ENCODE measurements around the gene ERCC8. TPM values are rescaled to one million over a fixed set of nuclear protein-coding genes. Genes with fewer than 3 reads are reported as not detected.

The ERCC8 gene
- total and polyA plus RNA-seq, 10 of the 15 experiments (the other 5 are each of a cell fraction or from before 2014, with no cell fraction given), result 10.4 to 31.2 (median 16.4) TPM

GRCh38 chr5:60944904-60945812, at the start of gene ERCC8, which contains the start of gene NDUFAF2 (continued):
- TF ChIP-seq, protein P1, sequence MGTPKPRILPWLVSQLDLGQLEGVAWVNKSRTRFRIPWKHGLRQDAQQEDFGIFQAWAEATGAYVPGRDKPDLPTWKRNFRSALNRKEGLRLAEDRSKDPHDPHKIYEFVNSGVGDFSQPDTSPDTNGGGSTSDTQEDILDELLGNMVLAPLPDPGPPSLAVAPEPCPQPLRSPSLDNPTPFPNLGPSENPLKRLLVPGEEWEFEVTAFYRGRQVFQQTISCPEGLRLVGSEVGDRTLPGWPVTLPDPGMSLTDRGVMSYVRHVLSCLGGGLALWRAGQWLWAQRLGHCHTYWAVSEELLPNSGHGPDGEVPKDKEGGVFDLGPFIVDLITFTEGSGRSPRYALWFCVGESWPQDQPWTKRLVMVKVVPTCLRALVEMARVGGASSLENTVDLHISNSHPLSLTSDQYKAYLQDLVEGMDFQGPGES (IDR thresholded peaks at IDR 0.05), result peak; percentile 70; the same call in 1 of the 2 replicates
- TF ChIP-seq TBL1XR1 (IDR thresholded peaks at IDR 0.05; ENCODE audit: low read depth, low read length) (no peak), GABPA (IDR thresholded peaks at IDR 0.05; ENCODE audit: low read depth) (no peak), RBBP5 (conservative IDR thresholded peaks at IDR 0.05) (no peak), E2F8 (IDR thresholded peaks at IDR 0.05; ENCODE audit: low read depth, partially characterized antibody) (no peak), POLR2AphosphoS5 (IDR thresholded peaks at IDR 0.05; ENCODE audit: low read length) (peak; percentile 78; the same call in 1 of the 2 replicates), HDGF (IDR thresholded peaks at IDR 0.05) (0 out of 2 replicates have a peak, but pooled peaks have one; percentile 57), ZNF622 (IDR thresholded peaks at IDR 0.05) (no peak), SMAD5 (IDR thresholded peaks at IDR 0.05; ENCODE audit: low read depth) (0 out of 2 replicates have a peak, but pooled peaks have one; percentile 55), RAD21 (IDR thresholded peaks at IDR 0.05; ENCODE audit: insufficient read depth, low read depth, low read length) (no peak), SMC3 (IDR thresholded peaks at IDR 0.05; ENCODE audit: borderline replicate concordance, low read length) (no peak), ZNF274 (IDR thresholded peaks at IDR 0.05; ENCODE audit: insufficient read depth, insufficient read length) (no peak), CHD1 (IDR thresholded peaks at IDR 0.05; ENCODE audit: low read depth, low read length) (no peak), MTA2 (IDR thresholded peaks at IDR 0.05; ENCODE audit: low read depth) (no peak), POLR2A (IDR thresholded peaks at IDR 0.05; ENCODE audit: low read depth, low read length) (peak; percentile 78), KLF5 (IDR thresholded peaks at IDR 0.05; ENCODE audit: partially characterized antibody) (peak; percentile 59), HSF1 (IDR thresholded peaks at IDR 0.05; ENCODE audit: low read depth, low read length) (no peak), ATF7 (IDR thresholded peaks at IDR 0.05; ENCODE audit: low read depth) (no peak), ZNF384 (IDR thresholded peaks at IDR 0.05; ENCODE audit: borderline replicate concordance, low read depth, low read length) (no peak)
- TF ChIP-seq, protein P2, sequence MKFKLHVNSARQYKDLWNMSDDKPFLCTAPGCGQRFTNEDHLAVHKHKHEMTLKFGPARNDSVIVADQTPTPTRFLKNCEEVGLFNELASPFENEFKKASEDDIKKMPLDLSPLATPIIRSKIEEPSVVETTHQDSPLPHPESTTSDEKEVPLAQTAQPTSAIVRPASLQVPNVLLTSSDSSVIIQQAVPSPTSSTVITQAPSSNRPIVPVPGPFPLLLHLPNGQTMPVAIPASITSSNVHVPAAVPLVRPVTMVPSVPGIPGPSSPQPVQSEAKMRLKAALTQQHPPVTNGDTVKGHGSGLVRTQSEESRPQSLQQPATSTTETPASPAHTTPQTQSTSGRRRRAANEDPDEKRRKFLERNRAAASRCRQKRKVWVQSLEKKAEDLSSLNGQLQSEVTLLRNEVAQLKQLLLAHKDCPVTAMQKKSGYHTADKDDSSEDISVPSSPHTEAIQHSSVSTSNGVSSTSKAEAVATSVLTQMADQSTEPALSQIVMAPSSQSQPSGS (IDR thresholded peaks at IDR 0.05; ENCODE audit: low read length), result no peak
- TF ChIP-seq, protein P3, sequence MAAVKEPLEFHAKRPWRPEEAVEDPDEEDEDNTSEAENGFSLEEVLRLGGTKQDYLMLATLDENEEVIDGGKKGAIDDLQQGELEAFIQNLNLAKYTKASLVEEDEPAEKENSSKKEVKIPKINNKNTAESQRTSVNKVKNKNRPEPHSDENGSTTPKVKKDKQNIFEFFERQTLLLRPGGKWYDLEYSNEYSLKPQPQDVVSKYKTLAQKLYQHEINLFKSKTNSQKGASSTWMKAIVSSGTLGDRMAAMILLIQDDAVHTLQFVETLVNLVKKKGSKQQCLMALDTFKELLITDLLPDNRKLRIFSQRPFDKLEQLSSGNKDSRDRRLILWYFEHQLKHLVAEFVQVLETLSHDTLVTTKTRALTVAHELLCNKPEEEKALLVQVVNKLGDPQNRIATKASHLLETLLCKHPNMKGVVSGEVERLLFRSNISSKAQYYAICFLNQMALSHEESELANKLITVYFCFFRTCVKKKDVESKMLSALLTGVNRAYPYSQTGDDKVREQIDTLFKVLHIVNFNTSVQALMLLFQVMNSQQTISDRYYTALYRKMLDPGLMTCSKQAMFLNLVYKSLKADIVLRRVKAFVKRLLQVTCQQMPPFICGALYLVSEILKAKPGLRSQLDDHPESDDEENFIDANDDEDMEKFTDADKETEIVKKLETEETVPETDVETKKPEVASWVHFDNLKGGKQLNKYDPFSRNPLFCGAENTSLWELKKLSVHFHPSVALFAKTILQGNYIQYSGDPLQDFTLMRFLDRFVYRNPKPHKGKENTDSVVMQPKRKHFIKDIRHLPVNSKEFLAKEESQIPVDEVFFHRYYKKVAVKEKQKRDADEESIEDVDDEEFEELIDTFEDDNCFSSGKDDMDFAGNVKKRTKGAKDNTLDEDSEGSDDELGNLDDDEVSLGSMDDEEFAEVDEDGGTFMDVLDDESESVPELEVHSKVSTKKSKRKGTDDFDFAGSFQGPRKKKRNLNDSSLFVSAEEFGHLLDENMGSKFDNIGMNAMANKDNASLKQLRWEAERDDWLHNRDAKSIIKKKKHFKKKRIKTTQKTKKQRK (IDR thresholded peaks at IDR 0.05; ENCODE audit: low read depth, low read length), result no peak
